Body of pancreas (tissue), 4 donors: Measurements from ENCODE around the gene SERINC3. TPM values are rescaled to one million over a fixed set of nuclear protein-coding genes. Genes with fewer than 3 reads are reported as not detected.
A peak's percentile ranks its signal among the peaks of the same experiment; 100 is the strongest.

Experiments
- ATAC-seq: fragments of 150-250 bp; one replicate; pipeline ENCODE4 v1.9.1; 2016
- DNase-seq, 4 donors: peaks; one replicate each; pipeline ENCODE4 v3.0.0-alpha.2; 2019
- H3K27ac ChIP-seq, 4 donors: fragments of 200-600 bp; sonication (generic); 1 replicate in 3 of 4; 2 replicates in 1 of 4; pipeline versions ENCODE4 v1.5.1 to v1.6.1; 2016 to 2019; ENCODE audit warnings: mild to moderate bottlenecking in 1 of 4, mixed read lengths in 1 of 4, moderate library complexity in 1 of 4
- H3K27me3 ChIP-seq, 2 donors: fragments of 200-600 bp; sonication (generic); one replicate each; pipeline ENCODE4 v1.6.0; 2016; ENCODE audit warnings: mild to moderate bottlenecking in 1 of 2
- H3K36me3 ChIP-seq, 2 donors: fragments of 200-600 bp; sonication (generic); replicated peaks in 1 of 2; 2 replicates each; pipeline ENCODE4 v1.5.1; 2016; ENCODE audit warnings: low read depth in 2 of 2; ENCODE audit not compliant: insufficient read depth in 1 of 2
- H3K4me1 ChIP-seq: fragments of 200-600 bp; sonication (generic); one replicate; pipeline ENCODE4 v1.6.0; 2016
- H3K4me3 ChIP-seq, 2 donors: fragments of 200-600 bp; sonication (generic); 1 replicate in 1 of 2; 2 replicates in 1 of 2; pipeline ENCODE4 v1.5.1; 2016 to 2019
- H3K9me3 ChIP-seq, 3 donors: fragments of 200-600 bp; sonication (generic); 1 replicate in 2 of 3; 2 replicates in 1 of 3; pipeline ENCODE4 v1.5.1; 2016
- CTCF ChIP-seq, 7 experiments: fragments of 450-650 bp in 4 of 7; fragments of 200-600 bp in 3 of 7; sonication (generic) in 3 of 7; IDR thresholded peaks; one replicate each; pipeline ENCODE4 v1.5.1; 2016 to 2019; ENCODE audit warnings: antibody characterized with exemption in 7 of 7
- POLR2A ChIP-seq, 3 donors: fragments of 450-650 bp; IDR thresholded peaks; one replicate each; pipeline ENCODE4 v1.6.1; 2016; ENCODE audit warnings: antibody characterized with exemption in 3 of 3, mild to moderate bottlenecking in 2 of 3
- WGBS, 2 donors: methylation state at CpG; one replicate each; pipeline ENCODE4 v1.1.5; 2017; 5-methylcytosine and 5-hydroxymethylcytosine counted together
- intact Hi-C: fragments of 100-400 bp; cut with DNase I; formaldehyde crosslinking; loops from one replicate; pipeline ENCODE4 v1.15.1; 2023
- total RNA-seq, 2 donors: library from RNA; depleted of rRNA; stranded (reverse); fragments of >200 nt; gene quantifications; one replicate each; pipeline ENCODE4 v1.1.0, GENCODE V29; 2016

SERINC3 gene
- total RNA-seq, 2 donors from 2014 or later: 28.3 to 36.3 TPM

- Histone ChIP-seq H3K4me3 (no peak overlapping the region), H3K27ac (no peak overlapping the region)
- no peak for DNase-seq
Observed at GRCh38 chr20:44536175-44536574, 14.3 kb upstream of the SERINC3 start.

GRCh38 chr20:44533928-44534327 lies 12.1 kb upstream of the SERINC3 start:
- 67 to 69% methylated on average over 4 of the region's 4 CpGs for WGBS, 2 donors

More at GRCh38 chr20:44536175-44536574, 14.3 kb upstream of the SERINC3 start:
- Histone ChIP-seq H3K9me3 (no peaks in the 10 kb centered on the region), H3K4me1 (peaks cover 11% of the 10 kb centered on the region), H3K27me3 (no peaks in the 10 kb centered on the region), H3K36me3 (no peaks in the 10 kb centered on the region)
- ATAC-seq: no peak
- TF ChIP-seq CTCF (IDR thresholded peaks at IDR 0.05) (no peak), POLR2A (IDR thresholded peaks at IDR 0.05) (no peak)
- WGBS, 2 donors: 81 to 86% methylated on average over 3 of the region's 3 CpGs
- intact Hi-C loops: loop anchor here (10.0 kb wide), 1 partner anchor 79 kb away; no protein-coding TSS in a partner anchor

GRCh38 chr20:44532981-44533331 lies 11.1 kb upstream of the SERINC3 start:
- ATAC-seq (no peak), DNase-seq (no peak)
- no peaks in the 10 kb centered on the region for H3K27me3 ChIP-seq
- H3K9me3 ChIP-seq: no peaks in the 10 kb centered on the region
- intact Hi-C loops: loop anchor here (10.0 kb wide), 1 partner anchor 82 kb away; no protein-coding TSS in a partner anchor
- TF ChIP-seq CTCF (IDR thresholded peaks at IDR 0.05) (no peak), POLR2A (IDR thresholded peaks at IDR 0.05) (no peak)
- no peaks in the 10 kb centered on the region for H3K36me3 ChIP-seq
- WGBS, 2 donors: 67 to 73% methylated on average over 2 of the region's 2 CpGs
- H3K4me1 ChIP-seq: peaks cover 14% of the 10 kb centered on the region
- H3K4me3 ChIP-seq: no peak overlapping the region
- H3K27ac ChIP-seq: peak overlapping the region in 2 of 4 donors; percentile 70 to 75

More at GRCh38 chr20:44533928-44534327, 12.1 kb upstream of the SERINC3 start:
- Histone ChIP-seq H3K4me3 (no peak overlapping the region), H3K27me3 (no peaks in the 10 kb centered on the region), H3K27ac (no peak overlapping the region), H3K36me3 (no peaks in the 10 kb centered on the region), H3K4me1 (peaks cover 14% of the 10 kb centered on the region), H3K9me3 (no peaks in the 10 kb centered on the region)
- TF ChIP-seq CTCF (IDR thresholded peaks at IDR 0.05) (no peak), POLR2A (IDR thresholded peaks at IDR 0.05) (no peak)
- DNase-seq (no peak), ATAC-seq (no peak)
- intact Hi-C loops: loop anchor here (10.0 kb wide), 1 partner anchor 81 kb away; no protein-coding TSS in a partner anchor

GRCh38 chr20:44532259-44532980 lies 10.6 kb upstream of the SERINC3 start:
- no peak for TF ChIP-seq POLR2A (IDR thresholded peaks at IDR 0.05)
- no peak for TF ChIP-seq CTCF (IDR thresholded peaks at IDR 0.05)
- intact Hi-C loops: loop anchor here (10.0 kb wide), 1 partner anchor 82 kb away; no protein-coding TSS in a partner anchor
- Histone ChIP-seq H3K9me3 (no peaks in the 10 kb centered on the region), H3K4me1 (peaks cover 14% of the 10 kb centered on the region), H3K27ac (peak overlapping the region in 3 of 4 donors; percentile 70 to 79 (median 75)), H3K4me3 (peak overlapping the region; percentile 70 to 89), H3K27me3 (no peaks in the 10 kb centered on the region), H3K36me3 (no peaks in the 10 kb centered on the region)
- peak in 1 of 4 donors; percentile 37 for DNase-seq
- 7 to 11% methylated on average over 11 of the region's 11 CpGs for WGBS, 2 donors
- ATAC-seq: peak; percentile 16
